ENCODE results near the gene LVRN. TPM values are rescaled to one million over a fixed set of nuclear protein-coding genes. Genes with fewer than 3 reads are reported as not detected.

Gene LVRN
- total and polyA plus RNA-seq, 3 donors from 2014 or later = 0.99 to 6.1 (median 3.3) TPM

DNA sequence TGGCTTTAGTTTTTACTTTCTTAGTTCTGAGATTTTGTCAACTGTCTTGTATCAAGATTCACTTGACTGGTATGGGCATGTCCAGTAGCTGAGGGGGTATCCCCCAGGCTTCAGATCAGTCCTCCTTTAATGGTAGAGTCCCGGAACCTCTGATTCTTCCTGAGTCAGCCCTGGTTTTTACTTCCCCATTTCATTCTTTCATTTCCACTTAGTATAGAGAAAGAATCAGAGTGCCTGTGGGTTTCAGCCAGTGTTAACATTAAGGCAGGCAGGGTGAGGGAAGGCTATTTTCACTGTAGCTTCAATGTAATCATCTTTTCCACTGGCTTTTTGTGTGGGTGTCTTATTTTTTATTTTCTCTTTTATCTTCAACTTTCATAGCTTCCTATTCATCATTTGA is 114.2 kb downstream of the LVRN start:
- H3K27me3 ChIP-seq = no peaks in the 10 kb centered on the region
- no peaks in the 10 kb centered on the region for H3K4me1 ChIP-seq
- 84 to 89% methylated on average over 1 of the region's 1 CpG for WGBS, 2 donors
- TF ChIP-seq, protein P1, sequence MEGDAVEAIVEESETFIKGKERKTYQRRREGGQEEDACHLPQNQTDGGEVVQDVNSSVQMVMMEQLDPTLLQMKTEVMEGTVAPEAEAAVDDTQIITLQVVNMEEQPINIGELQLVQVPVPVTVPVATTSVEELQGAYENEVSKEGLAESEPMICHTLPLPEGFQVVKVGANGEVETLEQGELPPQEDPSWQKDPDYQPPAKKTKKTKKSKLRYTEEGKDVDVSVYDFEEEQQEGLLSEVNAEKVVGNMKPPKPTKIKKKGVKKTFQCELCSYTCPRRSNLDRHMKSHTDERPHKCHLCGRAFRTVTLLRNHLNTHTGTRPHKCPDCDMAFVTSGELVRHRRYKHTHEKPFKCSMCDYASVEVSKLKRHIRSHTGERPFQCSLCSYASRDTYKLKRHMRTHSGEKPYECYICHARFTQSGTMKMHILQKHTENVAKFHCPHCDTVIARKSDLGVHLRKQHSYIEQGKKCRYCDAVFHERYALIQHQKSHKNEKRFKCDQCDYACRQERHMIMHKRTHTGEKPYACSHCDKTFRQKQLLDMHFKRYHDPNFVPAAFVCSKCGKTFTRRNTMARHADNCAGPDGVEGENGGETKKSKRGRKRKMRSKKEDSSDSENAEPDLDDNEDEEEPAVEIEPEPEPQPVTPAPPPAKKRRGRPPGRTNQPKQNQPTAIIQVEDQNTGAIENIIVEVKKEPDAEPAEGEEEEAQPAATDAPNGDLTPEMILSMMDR (IDR thresholded peaks at IDR 0.05) = no peak
- no peak for TF ChIP-seq POLR2A (IDR thresholded peaks at IDR 0.05)
- H3K9me3 ChIP-seq = no peaks in the 10 kb centered on the region
- no peak for DNase-seq
- no peak overlapping the region for H3K4me3 ChIP-seq
- intact Hi-C loops (cut with DNase I; ENCODE audit: low total_unique reads) = no loop called here
- H3K36me3 ChIP-seq (ENCODE audit: low read depth, missing control alignments) = no peaks in the 10 kb centered on the region
- H3K27ac ChIP-seq = no peak overlapping the region

Other genes starting within 250 kb of the LVRN start
- gene CDO1, start 145.8 kb upstream of the LVRN start, total RNA-seq = 10 to 100 TPM; 41.3 to 45.0 TPM
- 31.6 TPM for gene CDO1, start 145.8 kb upstream of the LVRN start, polyA plus RNA-seq (ENCODE audit: insufficient read depth, low read depth, low replicate concordance)
- 10 to 100 TPM; 49.7 to 65.8 TPM for gene ATG12, start 120.9 kb upstream of the LVRN start, total RNA-seq
- 50.5 TPM for gene ATG12, start 120.9 kb upstream of the LVRN start, polyA plus RNA-seq (ENCODE audit: insufficient read depth, low read depth, low replicate concordance)
- 100 to 1,000 TPM; 103 to 105 TPM for gene AP3S1, start 120.5 kb upstream of the LVRN start, total RNA-seq
- gene AP3S1, start 120.5 kb upstream of the LVRN start, polyA plus RNA-seq (ENCODE audit: insufficient read depth, low read depth, low replicate concordance) = 136 TPM
- not detected for gene ARL14EPL, start 70.0 kb downstream of the LVRN start, total RNA-seq
- gene ARL14EPL, start 70.0 kb downstream of the LVRN start, polyA plus RNA-seq (ENCODE audit: insufficient read depth, low read depth, low replicate concordance) = 0.21 TPM
- gene COMMD10, start 122.5 kb downstream of the LVRN start, total RNA-seq = 10 to 100 TPM; 29.7 to 36.1 TPM
- 16.6 TPM for gene COMMD10, start 122.5 kb downstream of the LVRN start, polyA plus RNA-seq (ENCODE audit: insufficient read depth, low read depth, low replicate concordance)

All from testis (tissue), 3 donors.